WI38 (cell line): ENCODE measurements around the gene LRRK1.

Experiments used
- H3K4me3 ChIP-seq: 2 replicates; pipeline ENCODE4 v1.5.1; 2011; ENCODE audit warnings: low read depth, mild to moderate bottlenecking, control low read depth, low read length
- TF ChIP-seq, protein P1 (sequence below): IDR thresholded peaks from 2 replicates; pipeline ENCODE4 v1.5.1; 2012; ENCODE audit warnings: low read depth, mild to moderate bottlenecking, control low read depth, low read length

The LRRK1 gene

DNA sequence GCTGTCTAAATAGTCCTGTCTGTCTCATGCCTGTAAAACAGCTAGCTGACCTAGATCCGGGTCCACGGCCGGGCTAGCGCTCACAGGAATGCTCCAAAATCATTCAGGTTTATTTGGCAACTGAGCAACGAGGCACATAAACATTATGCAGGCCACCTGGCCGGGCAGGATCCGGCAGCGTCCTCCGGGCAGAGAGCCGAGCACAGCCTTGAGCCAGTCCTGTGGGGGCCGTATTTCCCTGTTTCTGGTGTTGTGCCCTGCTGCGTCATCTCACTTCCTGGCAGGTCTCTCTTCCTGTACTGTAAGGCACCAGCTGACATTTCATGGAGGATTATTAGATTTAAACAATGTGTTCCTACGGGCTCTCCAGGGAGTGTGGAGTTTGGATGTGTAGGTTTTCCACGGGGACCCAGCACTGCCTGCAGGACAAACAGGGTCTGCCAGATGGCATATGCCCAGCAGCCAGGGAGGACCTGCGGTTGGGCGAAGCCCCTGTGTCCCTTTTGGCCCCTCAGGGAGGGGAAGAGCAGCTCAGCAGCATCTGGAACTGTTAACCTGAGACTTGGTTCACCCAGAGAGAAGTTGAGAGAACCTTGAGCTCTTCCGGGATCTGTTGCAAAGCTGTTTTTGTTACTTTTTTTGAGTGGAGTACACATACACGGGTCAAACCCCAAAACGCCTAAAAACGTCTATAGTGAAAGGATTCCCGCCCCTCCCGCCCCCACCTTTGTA lies 16.6 kb upstream of the LRRK1 start:
- TF ChIP-seq, protein P1, sequence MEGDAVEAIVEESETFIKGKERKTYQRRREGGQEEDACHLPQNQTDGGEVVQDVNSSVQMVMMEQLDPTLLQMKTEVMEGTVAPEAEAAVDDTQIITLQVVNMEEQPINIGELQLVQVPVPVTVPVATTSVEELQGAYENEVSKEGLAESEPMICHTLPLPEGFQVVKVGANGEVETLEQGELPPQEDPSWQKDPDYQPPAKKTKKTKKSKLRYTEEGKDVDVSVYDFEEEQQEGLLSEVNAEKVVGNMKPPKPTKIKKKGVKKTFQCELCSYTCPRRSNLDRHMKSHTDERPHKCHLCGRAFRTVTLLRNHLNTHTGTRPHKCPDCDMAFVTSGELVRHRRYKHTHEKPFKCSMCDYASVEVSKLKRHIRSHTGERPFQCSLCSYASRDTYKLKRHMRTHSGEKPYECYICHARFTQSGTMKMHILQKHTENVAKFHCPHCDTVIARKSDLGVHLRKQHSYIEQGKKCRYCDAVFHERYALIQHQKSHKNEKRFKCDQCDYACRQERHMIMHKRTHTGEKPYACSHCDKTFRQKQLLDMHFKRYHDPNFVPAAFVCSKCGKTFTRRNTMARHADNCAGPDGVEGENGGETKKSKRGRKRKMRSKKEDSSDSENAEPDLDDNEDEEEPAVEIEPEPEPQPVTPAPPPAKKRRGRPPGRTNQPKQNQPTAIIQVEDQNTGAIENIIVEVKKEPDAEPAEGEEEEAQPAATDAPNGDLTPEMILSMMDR: no peak
- H3K4me3 ChIP-seq: no peak overlapping the region

GRCh38 chr15:100903168-100903554 lies 16.0 kb upstream of the LRRK1 start:
- H3K4me3 ChIP-seq: no peak overlapping the region
- TF ChIP-seq, protein P1: no peak

- TF ChIP-seq, protein P1: no peak
- no peak overlapping the region for H3K4me3 ChIP-seq
Measured at GRCh38 chr15:100905850-100906249, 13.3 kb upstream of the LRRK1 start.

- TF ChIP-seq, protein P1: no peak
- no peak overlapping the region for H3K4me3 ChIP-seq
Measured at GRCh38 chr15:100908466-100908865, 10.7 kb upstream of the LRRK1 start.

- TF ChIP-seq, protein P1: no peak
- no peak overlapping the region for H3K4me3 ChIP-seq
Measured at GRCh38 chr15:100909565-100909964, 9.6 kb upstream of the LRRK1 start.

GRCh38 chr15:100909989-100910955 lies 8.9 kb upstream of the LRRK1 start:
- TF ChIP-seq, protein P1: 0 out of 2 replicates have a peak, but pooled peaks have one; percentile 23

DNA sequence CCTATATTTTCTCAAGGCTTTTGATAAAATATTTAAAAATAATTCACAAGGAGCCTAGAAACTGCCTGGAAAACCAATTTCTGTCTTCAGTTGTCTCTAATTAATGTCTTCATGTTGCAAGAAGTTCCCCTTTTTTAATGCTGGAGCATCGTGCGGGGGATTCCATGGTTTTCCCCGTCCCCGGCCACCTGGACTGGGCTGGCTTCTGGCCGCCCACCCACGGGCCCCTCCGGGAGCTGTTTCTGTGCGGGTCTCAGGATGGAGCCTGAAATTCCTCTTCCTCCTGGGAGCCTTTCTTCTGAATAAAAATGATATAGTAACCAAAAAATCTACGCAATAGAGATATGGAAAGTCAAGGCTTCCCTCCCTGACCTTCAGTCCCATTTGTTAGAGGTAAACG lies 8.1 kb upstream of the LRRK1 start:
- TF ChIP-seq, protein P1: no peak
- H3K4me3 ChIP-seq: no peak overlapping the region

More at GRCh38 chr15:100909989-100910955, 8.9 kb upstream of the LRRK1 start:
- no peak overlapping the region for H3K4me3 ChIP-seq
